Mesenchymal stem cell (in vitro differentiated cells and primary cell): ENCODE measurements around the gene FES. TPM values are rescaled to one million over a fixed set of nuclear protein-coding genes. Genes with fewer than 3 reads are reported as not detected.

Experiments used
- DNase-seq: peaks from one replicate; pipeline ENCODE4 v3.0.0-alpha.2; 2013
- H2AFZ ChIP-seq: one replicate; pipeline ENCODE4 v1.6.1; 2013; ENCODE audit warnings: low read depth, mild to moderate bottlenecking, control low read depth, inconsistent platforms, low read length, moderate library complexity
- H2AK5ac ChIP-seq: 2 replicates; pipeline ENCODE4 v1.6.1; 2013; ENCODE audit warnings: low read length, moderate library complexity, mild to moderate bottlenecking, inconsistent platforms; ENCODE audit not compliant: severe bottlenecking
- H2BK120ac ChIP-seq: one replicate; pipeline ENCODE4 v1.6.1; 2013; ENCODE audit warnings: low read depth, mild to moderate bottlenecking, inconsistent platforms, low read length, moderate library complexity
- H2BK12ac ChIP-seq, 2 experiments: one replicate each; pipeline ENCODE4 v1.6.1; 2013; ENCODE audit warnings: inconsistent platforms in 2 of 2, low read length in 2 of 2, mild to moderate bottlenecking in 2 of 2, moderate library complexity in 2 of 2, control low read depth in 1 of 2
- H2BK15ac ChIP-seq: one replicate; pipeline ENCODE4 v1.6.1; 2013; ENCODE audit warnings: mild to moderate bottlenecking, low read depth, inconsistent platforms; ENCODE audit not compliant: poor library complexity, severe bottlenecking
- H2BK5ac ChIP-seq: 2 replicates; pipeline ENCODE4 v1.6.1; 2013; ENCODE audit warnings: low read depth, mild to moderate bottlenecking, low read length, control low read depth, inconsistent platforms; ENCODE audit not compliant: poor library complexity, severe bottlenecking
- H3K14ac ChIP-seq, 2 experiments: one replicate each; pipeline ENCODE4 v1.6.1; 2013; ENCODE audit warnings: inconsistent platforms in 2 of 2, low read length in 2 of 2, control low read depth in 1 of 2, mild to moderate bottlenecking in 1 of 2, moderate library complexity in 1 of 2
- H3K18ac ChIP-seq, 2 experiments: one replicate each; pipeline ENCODE4 v1.6.1; 2013; ENCODE audit warnings: inconsistent platforms in 2 of 2, low read length in 2 of 2, control low read depth in 1 of 2, low read depth in 1 of 2, mild to moderate bottlenecking in 1 of 2
- H3K23ac ChIP-seq, 2 experiments: one replicate each; pipeline ENCODE4 v1.6.1; 2013; ENCODE audit warnings: inconsistent platforms in 2 of 2, low read length in 2 of 2, mild to moderate bottlenecking in 2 of 2, moderate library complexity in 2 of 2, control low read depth in 1 of 2
- H3K27ac ChIP-seq: 2 replicates; pipeline ENCODE4 v1.5.1; 2013; ENCODE audit warnings: mild to moderate bottlenecking, moderate library complexity, low read length, control low read depth, inconsistent platforms; ENCODE audit not compliant: poor library complexity, severe bottlenecking
- H3K27me3 ChIP-seq, 2 experiments: 2 replicates each; pipeline versions ENCODE4 v1.6.1 to v1.7.0; 2013; ENCODE audit warnings: low read length in 2 of 2, mild to moderate bottlenecking in 2 of 2, moderate library complexity in 2 of 2, control low read depth in 1 of 2, inconsistent platforms in 1 of 2; ENCODE audit not compliant: control insufficient read depth in 1 of 2, insufficient read depth in 1 of 2
- H3K36me3 ChIP-seq, 2 experiments: 2 replicates each; pipeline versions ENCODE4 v1.6.1 to v1.7.0; 2013; ENCODE audit warnings: low read length in 2 of 2, control low read depth in 1 of 2, inconsistent platforms in 1 of 2, low read depth in 1 of 2, mild to moderate bottlenecking in 1 of 2; ENCODE audit not compliant: insufficient read depth in 2 of 2, control insufficient read depth in 1 of 2
- H3K4ac ChIP-seq, 2 experiments: one replicate each; pipeline ENCODE4 v1.6.1; 2013; ENCODE audit warnings: inconsistent platforms in 2 of 2, low read length in 2 of 2, mild to moderate bottlenecking in 2 of 2, moderate library complexity in 2 of 2, control low read depth in 1 of 2, low read depth in 1 of 2
- H3K4me1 ChIP-seq: 2 replicates; pipeline ENCODE4 v1.6.1; 2013; ENCODE audit warnings: low read depth, low read length, control low read depth; ENCODE audit not compliant: control insufficient read depth, insufficient read depth
- H3K4me2 ChIP-seq: 2 replicates; pipeline ENCODE4 v1.6.1; 2013; ENCODE audit warnings: low read length, mild to moderate bottlenecking, inconsistent platforms; ENCODE audit not compliant: poor library complexity, severe bottlenecking
- H3K4me3 ChIP-seq, 2 experiments: 2 replicates each; pipeline versions ENCODE4 v1.5.1 to v1.7.0; 2013; ENCODE audit warnings: low read length in 2 of 2, mild to moderate bottlenecking in 2 of 2, control low read depth in 1 of 2, low read depth in 1 of 2; ENCODE audit not compliant: insufficient read depth in 1 of 2
- H3K79me1 ChIP-seq: replicated peaks from 2 replicates; pipeline ENCODE4 v1.6.1; 2013; ENCODE audit warnings: mild to moderate bottlenecking, control low read depth, low read length, inconsistent platforms; ENCODE audit not compliant: poor library complexity, severe bottlenecking
- H3K9ac ChIP-seq: 2 replicates; pipeline ENCODE4 v1.7.0; 2013; ENCODE audit warnings: mild to moderate bottlenecking, low read length, moderate library complexity
- H3K9me3 ChIP-seq: 2 replicates; pipeline ENCODE4 v1.7.0; 2013; ENCODE audit warnings: mild to moderate bottlenecking, low read length; ENCODE audit not compliant: control insufficient read depth
- H4K8ac ChIP-seq: one replicate; pipeline ENCODE4 v1.6.1; 2013; ENCODE audit warnings: inconsistent platforms, mild to moderate bottlenecking, low read length, moderate library complexity
- H4K91ac ChIP-seq: one replicate; pipeline ENCODE4 v1.6.1; 2013; ENCODE audit warnings: mild to moderate bottlenecking, low read length, inconsistent platforms
- WGBS: methylation state at CpG from one replicate; pipeline ENCODE4 v1.1.7; 2013; ENCODE audit warnings: mixed read lengths; 5-methylcytosine and 5-hydroxymethylcytosine counted together
- small RNA-seq: library from polyadenylated mRNA; stranded (forward); fragments of <200 nt; extraction: miRNeasy Mini kit (QIAGEN cat#:217004); gene quantifications from one replicate; pipeline ENCODE3, GENCODE V24; 2013; ENCODE audit warnings: low read depth

FES gene

GRCh38 chr15:90941038-90941437, 56.7 kb downstream of the FES start:
- no peak overlapping the region for H2BK120ac ChIP-seq
- no peak overlapping the region for H2AFZ ChIP-seq
- no peaks in the 10 kb centered on the region for H3K27me3 ChIP-seq
- no peak for DNase-seq
- H3K4ac ChIP-seq: no peak overlapping the region
- H3K4me3 ChIP-seq: no peak overlapping the region
- no peak overlapping the region for H2BK5ac ChIP-seq
- no peak overlapping the region for H3K4me2 ChIP-seq
- no peak overlapping the region for H2BK15ac ChIP-seq
- H3K79me1 ChIP-seq: peaks cover 45% of the 10 kb centered on the region
- no peak overlapping the region for H4K91ac ChIP-seq
- no peak overlapping the region for H3K9ac ChIP-seq
- no peak overlapping the region for H3K23ac ChIP-seq
- no peak overlapping the region for H2AK5ac ChIP-seq
- no peak overlapping the region for H3K18ac ChIP-seq
- H3K4me1 ChIP-seq: peaks cover 10% of the 10 kb centered on the region
- no peak overlapping the region for H3K14ac ChIP-seq
- no peak overlapping the region for H4K8ac ChIP-seq
- H2BK12ac ChIP-seq: peak overlapping the region in 1 of 2 experiments; percentile 6
- peaks cover 70 to 83% of the 10 kb centered on the region in 2 experiments for H3K36me3 ChIP-seq
- no peak overlapping the region for H3K27ac ChIP-seq
- WGBS: 98% methylated on average over 4 of the region's 4 CpGs
- H3K9me3 ChIP-seq: no peaks in the 10 kb centered on the region

GRCh38 chr15:90942354-90943120, 58.2 kb downstream of the FES start:
- Histone ChIP-seq H3K27me3 (no peaks in the 10 kb centered on the region), H3K27ac (no peak overlapping the region), H2BK5ac (no peak overlapping the region), H3K23ac (no peak overlapping the region), H2AK5ac (no peak overlapping the region), H2AFZ (no peak overlapping the region), H3K4me1 (peaks cover 10% of the 10 kb centered on the region), H3K9ac (no peak overlapping the region), H3K36me3 (peaks cover 81 to 86% of the 10 kb centered on the region in 2 experiments), H2BK12ac (no peak overlapping the region), H4K8ac (no peak overlapping the region), H2BK120ac (no peak overlapping the region), H3K4me3 (no peak overlapping the region), H3K18ac (no peak overlapping the region), H2BK15ac (no peak overlapping the region), H4K91ac (no peak overlapping the region), H3K14ac (no peak overlapping the region), H3K4ac (no peak overlapping the region), H3K4me2 (no peak overlapping the region), H3K79me1 (peaks cover 39% of the 10 kb centered on the region), H3K9me3 (no peaks in the 10 kb centered on the region)
- DNase-seq: no peak
- 92% methylated on average over 12 of the region's 12 CpGs for WGBS

DNA sequence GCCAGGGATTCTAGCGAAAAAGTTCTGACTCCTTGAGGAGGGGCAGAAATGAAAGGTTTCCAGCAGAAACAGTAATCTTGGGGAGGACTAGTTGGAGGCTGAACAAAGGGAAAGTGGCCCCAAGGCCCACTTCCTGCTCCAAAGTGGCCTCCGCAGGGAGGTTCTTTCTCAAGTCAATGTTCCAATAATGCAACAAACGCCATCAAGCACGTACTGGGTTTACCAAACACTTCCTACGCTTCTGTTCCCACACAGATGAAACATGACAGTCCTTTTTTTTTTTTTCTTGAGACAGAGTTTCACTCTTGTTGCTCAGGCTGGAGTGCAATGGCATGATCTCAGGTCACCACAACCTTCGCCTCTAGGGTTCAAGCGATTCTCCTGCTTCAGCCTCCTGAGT, 60.8 kb downstream of the FES start:
- Histone ChIP-seq H2AK5ac (no peak overlapping the region), H4K8ac (no peak overlapping the region), H3K18ac (no peak overlapping the region), H3K9me3 (no peaks in the 10 kb centered on the region), H2BK12ac (no peak overlapping the region), H2BK120ac (no peak overlapping the region), H3K36me3 (peaks cover 86 to 87% of the 10 kb centered on the region in 2 experiments), H3K14ac (no peak overlapping the region), H3K4ac (no peak overlapping the region), H3K9ac (no peak overlapping the region), H2BK15ac (no peak overlapping the region), H3K4me2 (no peak overlapping the region), H4K91ac (no peak overlapping the region), H3K79me1 (peaks cover 28% of the 10 kb centered on the region), H3K4me1 (peaks cover 27% of the 10 kb centered on the region), H2AFZ (no peak overlapping the region), H3K23ac (no peak overlapping the region), H3K4me3 (no peak overlapping the region), H3K27me3 (no peaks in the 10 kb centered on the region), H2BK5ac (no peak overlapping the region), H3K27ac (no peak overlapping the region)
- over 99% methylated on average over 7 of the region's 7 CpGs for WGBS
- DNase-seq: no peak

Small RNA genes within 50 kb of the gene (small RNA-seq; reads per million reads assigned to genes)
- gene RN7SL363P: not detected
